Measurements from ENCODE around the gene PALS2.
A peak's percentile ranks its signal among the peaks of the same experiment; 100 is the strongest.

PALS2 gene

GRCh38 chr7:24587853-24588252 lies 14.6 kb downstream of the PALS2 start:
- no peak overlapping the region; the same call in 1 of the 2 replicates for H3K4me2 ChIP-seq
- H3K79me2 ChIP-seq (ENCODE audit: insufficient read depth, low read depth) = peaks cover 82% of the 10 kb centered on the region
- H3K9ac ChIP-seq = no peak overlapping the region
- H3K4me3 ChIP-seq (IDR thresholded peaks at IDR 0.05; ENCODE audit: insufficient read depth, low read depth, low read length) = no peak overlapping the region
- H2AFZ ChIP-seq (ENCODE audit: low read depth) = no peak overlapping the region
- peaks cover 49% of the 10 kb centered on the region for H4K20me1 ChIP-seq (ENCODE audit: insufficient read depth)
- H3K27me3 ChIP-seq (ENCODE audit: insufficient read depth, low read depth) = no peaks in the 10 kb centered on the region
- H3K36me3 ChIP-seq (ENCODE audit: insufficient read depth) = no peaks in the 10 kb centered on the region
- H3K4me1 ChIP-seq (ENCODE audit: low read depth, poor library complexity, severe bottlenecking) = peaks cover 57% of the 10 kb centered on the region
- TF ChIP-seq CTCF (conservative IDR thresholded peaks at IDR 0.05; ENCODE audit: low read depth, low read length) = peak; percentile 74
- H3K27ac ChIP-seq = no peak overlapping the region; the same call in 1 of the 2 replicates

GRCh38 chr7:24591152-24591551 lies 17.9 kb downstream of the PALS2 start:
- peaks cover 95% of the 10 kb centered on the region for H3K79me2 ChIP-seq (ENCODE audit: insufficient read depth, low read depth)
- no peak overlapping the region for H3K4me3 ChIP-seq (IDR thresholded peaks at IDR 0.05; ENCODE audit: insufficient read depth, low read depth, low read length)
- no peak overlapping the region for H2AFZ ChIP-seq (ENCODE audit: low read depth)
- no peak overlapping the region for H3K9ac ChIP-seq
- no peak overlapping the region for H3K27ac ChIP-seq
- H3K4me1 ChIP-seq (ENCODE audit: low read depth, poor library complexity, severe bottlenecking) = peaks cover 55% of the 10 kb centered on the region
- no peaks in the 10 kb centered on the region for H3K27me3 ChIP-seq (ENCODE audit: insufficient read depth, low read depth)
- H4K20me1 ChIP-seq (ENCODE audit: insufficient read depth) = peaks cover 50% of the 10 kb centered on the region
- no peak overlapping the region for H3K4me2 ChIP-seq
- no peak for TF ChIP-seq CTCF (conservative IDR thresholded peaks at IDR 0.05; ENCODE audit: low read depth, low read length)
- H3K36me3 ChIP-seq (ENCODE audit: insufficient read depth) = no peaks in the 10 kb centered on the region

- no peaks in the 10 kb centered on the region for H3K27me3 ChIP-seq (ENCODE audit: insufficient read depth, low read depth)
- H3K36me3 ChIP-seq (ENCODE audit: insufficient read depth) = no peaks in the 10 kb centered on the region
- peaks cover 89% of the 10 kb centered on the region for H3K79me2 ChIP-seq (ENCODE audit: insufficient read depth, low read depth)
- H3K27ac ChIP-seq = no peak overlapping the region
- H2AFZ ChIP-seq (ENCODE audit: low read depth) = no peak overlapping the region
- peaks cover 33% of the 10 kb centered on the region for H4K20me1 ChIP-seq (ENCODE audit: insufficient read depth)
- no peak for TF ChIP-seq CTCF (conservative IDR thresholded peaks at IDR 0.05; ENCODE audit: low read depth, low read length)
- no peak overlapping the region for H3K9ac ChIP-seq
- peaks cover 20% of the 10 kb centered on the region for H3K4me1 ChIP-seq (ENCODE audit: low read depth, poor library complexity, severe bottlenecking)
- H3K4me3 ChIP-seq (IDR thresholded peaks at IDR 0.05; ENCODE audit: insufficient read depth, low read depth, low read length) = no peak overlapping the region
- H3K4me2 ChIP-seq = no peak overlapping the region
Observed at GRCh38 chr7:24595671-24596418, 22.6 kb downstream of the PALS2 start.

- H3K4me1 ChIP-seq (ENCODE audit: low read depth, poor library complexity, severe bottlenecking) = peaks cover 11% of the 10 kb centered on the region
- no peak overlapping the region for H3K4me3 ChIP-seq (IDR thresholded peaks at IDR 0.05; ENCODE audit: insufficient read depth, low read depth, low read length)
- no peak overlapping the region for H3K4me2 ChIP-seq
- H3K9ac ChIP-seq = no peak overlapping the region
- no peaks in the 10 kb centered on the region for H3K36me3 ChIP-seq (ENCODE audit: insufficient read depth)
- H3K79me2 ChIP-seq (ENCODE audit: insufficient read depth, low read depth) = peaks cover 89% of the 10 kb centered on the region
- TF ChIP-seq CTCF (conservative IDR thresholded peaks at IDR 0.05; ENCODE audit: low read depth, low read length) = no peak
- H4K20me1 ChIP-seq (ENCODE audit: insufficient read depth) = peaks cover 23% of the 10 kb centered on the region
- no peaks in the 10 kb centered on the region for H3K27me3 ChIP-seq (ENCODE audit: insufficient read depth, low read depth)
- H2AFZ ChIP-seq (ENCODE audit: low read depth) = no peak overlapping the region
- H3K27ac ChIP-seq = no peak overlapping the region
Observed at GRCh38 chr7:24597014-24597413, 23.8 kb downstream of the PALS2 start.
